HG03342 (cell line): ENCODE measurements around the gene TTC23L.

Experiments
- ATAC-seq: cut with Tn5 transposase; IDR thresholded peaks from one replicate; pipeline ENCODE4 v1.9.1; 2021; ENCODE audit warnings: mild to moderate bottlenecking, moderate library complexity; ENCODE audit not compliant: unreplicated experiment

Gene TTC23L

DNA sequence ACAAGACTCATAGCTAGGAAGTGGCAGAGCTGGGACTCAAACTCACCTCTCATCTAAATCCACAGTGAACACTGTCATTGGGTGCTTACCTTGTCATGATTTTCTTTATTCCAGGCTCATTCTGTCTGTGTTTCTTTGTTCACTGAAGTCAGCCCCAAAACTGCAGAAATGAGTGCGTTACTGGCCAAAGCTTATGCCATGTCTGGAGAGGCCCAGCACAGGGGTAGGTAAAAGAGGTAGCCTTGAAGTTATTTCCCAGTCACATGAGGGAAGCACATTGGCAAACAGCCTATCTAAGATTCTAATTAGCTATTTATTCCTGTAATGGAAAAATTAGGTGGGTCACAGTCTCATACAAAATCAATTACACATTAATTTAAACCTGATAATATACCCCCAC lies 29.8 kb downstream of the TTC23L start:
- no peak for ATAC-seq

DNA sequence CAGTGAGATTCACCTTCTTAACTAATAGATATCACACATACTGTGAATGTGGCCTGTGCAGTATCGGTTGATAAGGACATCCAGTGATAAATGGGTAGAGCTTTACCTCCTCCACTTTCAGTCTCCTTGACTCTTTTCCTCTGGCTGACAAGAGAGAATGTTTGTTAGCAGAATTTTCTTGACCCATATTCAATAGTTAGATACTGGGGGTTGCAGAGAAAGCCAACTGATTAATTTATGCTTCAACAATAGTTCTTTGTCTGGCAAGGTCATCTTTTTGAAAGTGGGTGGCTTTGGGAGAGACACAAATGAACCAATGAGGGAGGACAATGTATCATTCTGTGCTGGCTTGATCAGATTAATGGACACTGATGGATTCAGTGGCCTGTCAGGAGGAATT lies 30.3 kb downstream of the TTC23L start:
- ATAC-seq: no peak

DNA sequence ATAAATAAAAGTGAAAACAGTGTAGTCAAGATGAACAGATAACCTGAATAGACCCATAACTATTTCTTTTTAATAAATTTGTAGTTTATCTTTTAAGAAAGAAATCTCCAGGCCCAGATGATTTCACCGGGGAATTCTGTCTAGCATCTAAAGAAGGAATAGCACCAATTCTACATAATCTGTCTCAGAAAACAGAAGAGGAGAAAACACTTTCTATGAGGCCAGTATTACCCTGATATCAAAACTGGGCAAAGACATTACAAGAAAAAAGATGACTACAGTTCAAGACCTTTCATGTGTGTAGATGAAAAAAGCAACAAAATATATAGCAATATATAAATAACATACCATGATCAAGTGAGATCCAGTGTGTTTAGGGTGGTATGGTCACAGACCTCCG lies 31.4 kb downstream of the TTC23L start:
- ATAC-seq: no peak

DNA sequence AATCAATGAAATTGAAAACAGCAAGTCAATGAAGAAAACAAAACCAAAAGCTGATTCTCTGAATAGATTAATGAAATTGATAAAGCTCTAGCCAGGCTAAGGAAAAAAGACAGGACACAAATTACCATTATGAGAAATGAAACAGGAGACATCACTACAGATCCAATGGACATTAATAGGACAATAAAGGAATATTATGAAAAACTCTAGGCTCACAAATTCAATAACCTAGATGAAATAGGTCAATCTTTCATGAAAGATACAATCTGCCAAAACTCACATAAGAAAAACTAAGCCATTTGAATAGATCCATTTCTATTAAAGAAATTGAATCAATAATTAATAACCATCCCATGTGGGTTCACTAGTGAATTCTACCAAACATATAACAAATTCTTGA lies 37.3 kb downstream of the TTC23L start:
- no peak for ATAC-seq

DNA sequence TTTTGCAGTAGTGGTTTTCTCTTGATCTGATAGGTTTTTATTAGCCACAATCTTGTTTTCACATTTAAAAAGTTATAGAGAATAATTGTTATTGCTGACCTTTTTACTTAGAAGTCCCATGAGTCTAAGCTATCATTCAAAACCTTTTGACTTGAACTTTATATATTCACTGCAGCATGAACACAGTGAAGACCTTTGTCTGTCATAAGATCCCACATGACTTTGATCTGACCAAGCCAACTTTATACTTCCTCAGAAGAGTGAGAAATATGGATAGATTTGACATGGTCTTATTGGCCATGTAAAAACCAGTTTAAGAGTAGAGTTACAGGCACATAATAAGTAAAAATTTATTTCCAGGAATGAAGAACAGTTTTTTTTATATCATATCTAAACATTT lies 42.3 kb downstream of the TTC23L start:
- ATAC-seq: no peak

DNA sequence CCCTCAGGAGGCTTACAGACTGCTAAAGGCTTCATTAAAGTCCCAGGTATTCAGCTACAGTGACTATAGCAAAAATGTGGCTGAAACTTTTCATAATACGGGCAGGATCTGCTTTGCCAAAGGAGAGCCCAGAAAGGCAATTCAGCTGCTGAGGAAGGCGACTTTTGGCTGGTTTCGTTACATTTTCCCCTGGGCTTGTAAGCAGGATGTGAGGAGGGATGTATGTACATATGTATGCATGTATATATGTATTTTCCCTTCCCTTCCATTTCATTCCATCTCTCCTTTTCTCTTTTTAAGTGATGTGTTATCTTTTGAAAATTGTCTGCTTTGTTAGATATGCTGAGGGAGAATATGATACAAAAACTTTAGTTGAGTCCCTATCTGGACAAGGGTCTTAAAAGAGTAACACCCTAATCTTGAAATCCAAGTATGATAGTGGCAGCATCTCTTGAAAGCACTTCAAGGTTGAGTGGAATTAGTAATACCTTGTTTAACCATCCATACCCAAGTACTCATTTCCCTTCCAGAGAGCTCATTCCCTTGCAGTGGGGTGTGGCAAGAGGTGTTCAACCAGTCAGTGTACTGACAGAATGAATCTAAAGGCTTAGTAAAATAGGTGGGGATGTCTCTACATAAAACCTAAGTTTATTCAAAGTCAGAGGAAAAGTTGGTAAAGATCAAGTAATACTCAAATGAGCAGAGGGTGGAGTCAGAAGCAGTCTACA lies 47.6 kb downstream of the TTC23L start:
- no peak for ATAC-seq

DNA sequence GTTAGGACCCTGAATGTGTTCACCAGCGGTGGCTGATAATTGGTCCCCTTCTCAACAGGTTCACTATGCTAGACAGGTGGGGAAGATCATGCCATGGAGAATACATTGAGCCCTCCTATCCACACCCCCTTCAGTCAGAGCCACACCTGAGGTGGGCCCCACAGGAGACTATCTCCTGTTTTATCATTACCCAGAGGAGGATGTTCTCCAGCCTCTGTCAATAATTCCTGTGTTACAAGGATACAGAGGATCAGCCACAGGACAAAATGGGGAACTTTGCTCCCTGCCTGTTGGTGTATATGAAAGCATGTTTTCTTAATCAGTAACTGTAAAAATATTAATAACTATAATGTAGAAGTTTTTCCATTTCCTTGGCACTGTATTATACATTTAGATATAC lies 50.4 kb downstream of the TTC23L start:
- no peak for ATAC-seq

DNA sequence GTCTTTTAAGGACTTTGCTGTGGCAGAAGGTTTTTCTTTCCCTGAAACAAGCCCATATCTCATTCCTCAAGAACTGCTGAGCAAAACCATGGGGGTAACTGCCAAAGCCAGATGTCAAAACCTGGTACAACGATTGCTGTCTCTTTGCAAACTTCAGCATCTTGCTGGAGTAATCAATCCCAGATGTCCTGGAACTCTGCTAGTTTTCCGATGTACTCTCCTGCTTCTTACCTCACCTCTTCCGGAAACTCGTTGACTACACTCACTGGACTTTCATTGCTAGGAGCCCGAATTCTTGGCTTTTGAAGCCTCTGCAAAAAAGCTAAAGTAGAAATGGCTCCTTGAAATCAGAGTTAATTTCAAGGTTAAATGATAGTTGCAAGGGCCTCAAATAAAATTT lies 53.0 kb downstream of the TTC23L start:
- ATAC-seq: no peak

DNA sequence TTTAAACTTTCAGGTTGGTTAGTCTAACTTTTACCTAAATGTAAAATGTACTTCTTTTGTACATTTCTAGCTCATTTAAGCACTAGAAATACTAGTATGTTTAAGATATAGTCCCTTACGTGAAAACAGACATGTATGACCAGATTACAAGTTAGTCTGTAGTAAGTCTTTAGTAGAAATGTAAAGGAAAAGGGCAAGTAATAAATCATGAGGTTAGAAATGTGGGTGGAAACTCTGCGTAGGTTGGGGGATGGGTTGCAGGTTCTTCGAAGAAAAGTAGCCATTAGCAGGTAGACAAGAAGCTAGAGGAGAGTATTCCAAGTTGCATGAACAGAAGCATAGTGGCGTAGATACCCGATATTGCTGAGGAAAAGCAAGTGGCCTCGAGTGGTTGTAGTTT lies 53.5 kb downstream of the TTC23L start:
- no peak for ATAC-seq

DNA sequence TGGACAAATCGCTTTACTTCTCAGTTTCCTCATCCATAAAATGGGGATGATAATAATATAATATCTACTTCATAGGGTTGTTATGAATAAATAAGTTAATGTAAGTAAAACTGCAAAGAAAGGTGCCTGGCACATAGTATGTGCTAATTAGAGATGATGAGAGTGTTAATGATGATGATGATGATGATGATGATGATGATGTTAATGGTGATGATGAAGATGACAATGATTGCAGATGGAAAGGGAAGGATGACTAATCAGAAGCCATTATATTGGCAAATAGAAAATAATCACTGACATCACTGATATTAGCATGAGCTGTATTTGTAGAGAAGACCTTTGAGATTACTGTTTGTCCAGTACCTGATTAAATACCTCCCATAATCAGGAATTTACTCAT lies 55.8 kb downstream of the TTC23L start:
- no peak for ATAC-seq

DNA sequence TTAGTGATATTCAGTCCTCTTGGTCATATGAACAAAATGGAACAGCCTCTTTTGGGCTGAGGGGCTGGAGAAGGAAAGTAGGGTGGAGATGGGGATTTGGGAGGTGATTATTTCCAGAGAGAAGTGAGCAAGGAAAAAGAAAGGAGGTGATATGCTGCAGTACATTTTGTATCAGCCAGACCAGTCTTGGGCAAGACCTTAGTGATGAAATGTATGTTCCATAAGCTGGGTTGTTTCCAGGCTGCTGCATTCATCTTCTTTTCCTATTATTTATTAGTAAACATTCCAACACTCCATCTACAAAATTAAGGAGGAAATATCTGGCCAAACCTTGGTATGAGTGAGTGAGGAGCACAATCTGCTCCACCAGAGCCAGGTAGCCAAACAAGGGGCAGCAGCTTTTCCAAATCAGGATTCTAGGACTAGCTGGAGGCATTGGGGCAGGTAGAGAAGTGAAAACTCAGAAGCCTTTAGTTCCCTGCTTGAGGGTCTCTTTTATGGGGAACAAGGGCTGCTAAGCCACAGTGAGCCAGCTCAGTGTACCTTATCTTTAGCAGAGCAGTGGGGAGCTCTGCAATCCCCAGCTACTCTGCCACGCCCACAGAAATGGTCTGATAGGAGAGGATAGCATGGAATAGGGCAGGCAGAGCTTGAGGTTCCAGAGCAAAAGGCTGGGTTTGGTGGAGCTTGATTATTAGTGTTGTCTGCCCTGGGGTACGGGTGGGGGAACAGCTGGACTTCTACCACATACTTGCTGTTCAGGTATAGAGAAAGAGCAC lies 56.9 kb downstream of the TTC23L start:
- ATAC-seq: no peak

DNA sequence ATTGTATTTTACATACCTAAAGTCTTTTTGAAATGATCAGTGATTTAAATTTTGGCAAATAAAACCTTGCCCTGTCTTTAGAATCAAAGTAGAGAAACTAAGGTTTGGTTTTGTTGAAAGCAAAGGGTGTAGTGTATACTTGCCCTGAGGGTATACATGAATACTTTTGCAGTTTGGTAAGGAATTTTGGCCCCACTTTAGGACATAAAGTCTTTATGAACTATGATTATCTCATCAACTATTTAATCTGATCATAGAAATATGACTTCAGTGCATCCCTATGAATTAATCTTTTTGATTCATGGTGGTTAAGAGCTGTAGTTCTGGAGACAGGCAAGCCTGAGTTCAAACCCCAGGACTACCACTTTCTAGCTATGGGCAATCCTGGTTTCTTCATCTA lies 58.7 kb downstream of the TTC23L start:
- no peak for ATAC-seq

DNA sequence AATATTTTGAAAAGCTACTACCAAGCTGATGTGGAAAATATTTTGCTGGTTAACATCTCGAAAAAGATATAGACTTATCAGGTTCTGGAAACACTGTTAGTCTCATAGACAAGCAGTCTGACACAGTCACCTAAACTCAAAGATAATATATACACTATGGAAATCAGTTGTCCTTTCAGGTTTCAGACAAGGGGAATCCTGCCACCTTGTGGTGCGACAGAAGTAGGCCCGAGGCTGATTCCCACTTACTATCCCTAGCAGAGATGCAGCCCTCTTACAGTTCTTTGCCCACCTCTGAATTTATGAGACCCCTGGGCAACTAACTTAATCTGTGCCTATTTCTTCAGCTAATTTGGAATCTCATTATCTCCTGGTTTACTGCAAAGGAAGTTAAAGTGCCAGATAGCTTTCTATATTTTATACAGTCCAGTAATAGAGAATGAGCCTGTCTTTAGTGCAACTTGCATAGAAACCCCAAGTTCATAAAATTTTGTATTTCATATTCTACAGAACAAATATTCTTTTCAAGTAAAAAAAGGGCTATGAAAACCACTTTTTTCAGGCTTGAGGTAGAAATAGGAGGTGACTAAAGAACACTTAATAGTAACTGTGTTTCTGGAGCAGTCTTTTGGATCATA lies 59.4 kb downstream of the TTC23L start:
- ATAC-seq: peak; percentile 91

DNA sequence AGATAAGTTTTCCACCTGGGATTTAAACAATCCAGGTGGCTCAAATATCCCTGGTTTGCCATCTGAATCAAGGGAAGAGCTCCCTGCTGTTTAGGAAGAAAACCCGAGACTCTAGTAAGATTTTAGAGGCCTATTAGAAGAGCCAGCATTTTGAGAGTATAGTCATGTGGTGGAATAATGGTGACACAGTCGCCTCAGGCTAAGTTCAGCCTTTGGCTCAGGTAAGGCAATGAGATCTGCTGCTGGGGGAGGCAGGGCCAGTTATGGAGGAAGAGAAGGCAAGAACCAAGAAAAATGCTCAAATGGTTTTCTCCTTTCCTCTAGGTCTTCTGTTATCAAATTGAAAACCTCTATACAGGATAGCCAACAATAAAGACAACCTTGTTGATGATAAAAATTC lies 60.1 kb downstream of the TTC23L start:
- no peak for ATAC-seq

DNA sequence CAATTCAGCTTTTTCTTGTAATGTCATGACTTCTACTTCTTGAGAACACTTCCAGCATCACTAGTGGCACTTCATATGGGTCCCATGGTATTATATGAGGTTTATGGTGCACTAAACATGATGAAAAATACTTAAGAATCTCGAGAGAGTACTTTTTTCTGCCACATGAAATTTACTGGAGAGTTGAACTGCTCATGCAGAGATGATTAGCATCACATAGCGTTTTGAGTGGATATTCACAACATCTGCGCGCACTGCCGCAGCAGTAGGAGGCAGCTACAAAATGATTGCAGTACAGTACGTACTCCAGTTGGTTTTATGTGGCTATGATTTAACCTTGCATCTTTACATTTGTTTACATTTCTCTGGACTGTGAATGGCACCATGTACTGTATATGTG lies 61.7 kb downstream of the TTC23L start:
- ATAC-seq: no peak

DNA sequence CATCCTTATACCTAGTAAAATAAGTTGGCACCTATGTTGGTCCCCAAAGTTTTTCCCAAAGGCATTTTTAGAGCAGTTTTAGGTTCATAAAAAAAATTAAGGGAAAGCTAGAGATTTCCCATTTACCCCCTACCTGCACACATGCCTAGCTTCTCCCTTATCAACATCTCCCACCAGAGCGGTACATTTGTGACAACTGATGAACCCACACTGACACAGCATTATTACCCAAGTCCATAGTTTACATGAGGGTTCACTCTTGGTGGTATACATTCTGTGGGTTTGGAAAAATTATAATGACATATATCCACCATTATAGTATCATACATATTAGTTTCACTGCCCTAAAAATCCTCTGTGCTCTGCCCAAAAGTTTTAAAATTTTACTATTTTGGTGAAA lies 64.3 kb downstream of the TTC23L start:
- no peak for ATAC-seq

DNA sequence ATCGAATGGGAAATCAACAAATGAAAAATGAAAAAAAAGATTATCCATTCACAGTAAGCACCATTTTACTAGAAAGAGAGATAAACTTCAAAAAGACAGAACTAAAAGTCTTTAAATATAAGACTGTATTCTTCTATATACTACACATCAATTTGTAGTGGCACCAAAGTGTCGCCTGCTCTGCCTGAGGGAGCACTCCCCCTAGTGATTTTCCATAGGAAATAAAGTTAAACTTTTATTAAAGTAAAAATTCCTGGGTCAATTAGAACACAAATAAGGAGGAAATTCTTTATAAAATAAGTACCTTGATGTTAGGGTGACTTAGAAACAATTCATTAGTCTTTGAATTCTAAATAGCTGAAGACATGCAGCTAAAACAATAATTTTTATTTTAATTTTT lies 66.6 kb downstream of the TTC23L start:
- ATAC-seq: no peak

DNA sequence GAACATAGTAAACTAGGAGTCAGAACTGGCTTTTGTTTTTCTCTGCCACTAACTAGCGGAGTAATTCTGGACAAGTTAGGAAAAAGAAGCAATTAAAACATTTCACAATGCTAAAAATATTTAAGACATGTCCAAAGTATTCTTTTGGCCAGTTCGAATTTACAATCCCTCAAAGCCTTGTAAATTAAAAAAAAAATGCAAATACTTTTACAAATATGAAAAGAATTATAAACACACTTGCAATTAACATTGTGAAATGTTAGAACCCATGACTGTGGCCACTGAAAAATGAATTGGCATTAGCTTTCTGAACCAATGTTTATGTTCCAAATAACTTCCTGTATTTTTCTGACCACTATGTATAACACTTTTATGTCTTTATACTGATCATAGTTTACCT lies 74.1 kb downstream of the TTC23L start:
- ATAC-seq: no peak

DNA sequence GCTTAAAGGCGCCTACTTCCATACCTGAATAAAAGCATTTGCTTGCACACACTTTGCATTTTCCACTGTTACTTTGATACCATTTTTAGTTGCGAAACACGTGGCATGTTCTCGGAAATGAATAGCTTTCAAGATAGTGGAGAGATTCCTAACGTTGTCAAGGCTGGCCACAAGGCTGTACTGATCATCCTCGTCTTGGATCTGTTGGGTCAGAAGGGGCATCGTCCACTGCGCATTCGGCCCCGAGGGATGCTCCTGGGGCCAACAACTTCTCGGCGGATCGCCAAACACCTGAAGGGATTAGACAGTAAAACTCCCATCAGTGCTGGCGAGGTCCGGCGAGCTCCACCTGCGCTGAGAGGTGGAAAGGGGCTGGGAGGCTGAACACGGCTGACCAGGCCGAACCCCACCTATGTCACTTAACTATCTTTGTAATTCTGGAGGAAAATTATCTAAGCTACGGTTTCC lies 75.7 kb downstream of the TTC23L start:
- ATAC-seq: peak; percentile 13

DNA sequence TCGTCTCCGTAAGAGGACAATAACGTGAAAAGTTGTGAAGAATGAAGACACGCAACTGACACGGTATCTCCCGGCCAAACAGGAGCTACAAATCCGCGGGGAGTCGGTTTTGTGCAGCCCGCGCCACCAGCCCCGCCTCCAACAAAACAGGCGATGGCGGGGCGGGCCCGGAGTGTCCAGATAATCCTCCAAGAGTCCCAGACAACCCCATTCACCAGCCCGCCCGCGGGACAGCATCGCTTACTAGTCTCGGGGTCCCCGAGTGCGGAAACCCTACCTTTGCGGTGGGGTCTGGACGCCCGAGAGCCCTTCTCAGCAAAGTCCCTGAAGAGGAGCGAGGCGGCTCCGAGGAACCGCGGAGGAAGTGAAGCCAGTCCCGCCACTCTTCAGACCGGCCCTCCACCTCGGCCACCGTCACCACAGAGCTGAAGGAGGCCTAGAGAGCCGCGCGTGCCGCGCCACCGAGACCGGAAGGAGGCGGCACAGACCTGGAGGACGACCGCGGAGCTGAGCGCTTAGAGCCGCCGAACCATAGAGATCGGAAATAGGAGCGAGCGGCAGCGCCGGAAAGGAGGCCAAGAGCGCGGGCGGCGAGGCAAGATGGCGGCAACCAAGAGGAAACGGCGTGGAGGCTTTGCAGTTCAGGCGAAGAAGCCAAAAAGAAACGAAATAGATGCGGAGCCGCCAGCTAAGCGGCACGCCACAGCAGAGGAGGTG lies 76.3 kb downstream of the TTC23L start, which contains the start of the genes BRIX1 and RAD1:
Gene BRIX1, plus strand, starts transcription at position 573 of the 717 bp plus-strand sequence. Its CDS starts 28 bp downstream, at position 601.
Gene RAD1, minus strand, starts transcription at position 366 of the 717 bp plus-strand sequence. CDS start 612 bp downstream, outside the sequence.
- peak; percentile 97 for ATAC-seq

DNA sequence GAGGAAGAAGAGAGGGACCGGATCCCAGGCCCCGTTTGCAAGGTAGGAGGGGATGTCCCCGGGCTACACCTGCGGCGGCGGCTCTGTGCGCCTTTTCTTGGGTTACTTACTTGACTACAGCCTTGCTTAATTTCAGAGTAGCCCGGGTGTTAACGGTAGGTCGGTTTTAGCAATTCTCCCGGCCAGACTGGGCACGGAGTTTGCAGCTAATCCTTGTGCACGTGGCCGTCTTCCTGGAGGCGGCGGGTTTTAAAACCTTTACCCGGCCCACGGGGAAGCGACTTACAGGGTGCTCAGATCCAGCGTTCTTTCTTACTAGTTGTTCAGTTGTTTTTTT lies 76.9 kb downstream of the TTC23L start:
- peak; percentile 13 for ATAC-seq
